GM12874 (cell line): ENCODE results near the gene INF2.

Experiments used
- CTCF ChIP-seq: IDR thresholded peaks from 2 replicates; pipeline ENCODE4 v1.5.1; 2011; ENCODE audit warnings: low read depth, mild to moderate bottlenecking, control low read depth, low read length, moderate library complexity; ENCODE audit not compliant: insufficient read depth

The INF2 gene

GRCh38 chr14:104688505-104689108, 811 bp upstream of the INF2 start:
- no peak for TF ChIP-seq CTCF

- TF ChIP-seq CTCF: no peak
Observed at GRCh38 chr14:104689881-104690711, 678 bp downstream of the INF2 start.

- TF ChIP-seq CTCF: no peak
Observed at GRCh38 chr14:104690861-104691455, 1.5 kb downstream of the INF2 start.

- no peak for TF ChIP-seq CTCF
Observed at GRCh38 chr14:104691546-104692260, 2.3 kb downstream of the INF2 start.

GRCh38 chr14:104692261-104692938, 3.0 kb downstream of the INF2 start:
- TF ChIP-seq CTCF: no peak

- no peak for TF ChIP-seq CTCF
Observed at GRCh38 chr14:104692939-104693315, 3.5 kb downstream of the INF2 start.
